Testis (tissue), 3 donors: Measurements from ENCODE around the gene NKAIN4. TPM values are rescaled to one million over a fixed set of nuclear protein-coding genes. Genes with fewer than 3 reads are reported as not detected.

Source experiments
- DNase-seq: peaks from one replicate; pipeline ENCODE4 v3.0.0-alpha.2; 2019
- H3K27ac ChIP-seq, 2 donors: fragments of 200-600 bp; sonication (generic); one replicate each; pipeline ENCODE4 v1.5.1; 2019
- H3K27me3 ChIP-seq: fragments of 200-600 bp; sonication (generic); one replicate; pipeline ENCODE4 v1.5.1; 2019
- H3K36me3 ChIP-seq: fragments of 200-600 bp; sonication (generic); one replicate; pipeline ENCODE4 v1.5.1; 2017; ENCODE audit warnings: low read depth; ENCODE audit errors: missing control alignments
- H3K4me1 ChIP-seq: fragments of 200-600 bp; sonication (generic); one replicate; pipeline ENCODE4 v1.5.1; 2019
- H3K4me3 ChIP-seq, 2 donors: fragments of 200-600 bp; sonication (generic); one replicate each; pipeline ENCODE4 v1.5.1; 2017 to 2019
- H3K9me3 ChIP-seq: fragments of 200-600 bp; sonication (generic); one replicate; pipeline ENCODE4 v1.5.1; 2017
- POLR2A ChIP-seq: fragments of 450-650 bp; IDR thresholded peaks from one replicate; pipeline ENCODE4 v1.6.1; 2017; ENCODE audit warnings: antibody characterized with exemption, mild to moderate bottlenecking, moderate library complexity
- WGBS, 2 donors: methylation state at CpG; one replicate each; pipeline ENCODE4 v1.1.5; 2018; 5-methylcytosine and 5-hydroxymethylcytosine counted together
- intact Hi-C: fragments of 100-400 bp; cut with DNase I; formaldehyde crosslinking; loops from one replicate; pipeline ENCODE4 v1.15.1; 2023; ENCODE audit warnings: low total_unique reads
- polyA plus RNA-seq: library from polyadenylated mRNA; stranded (reverse); fragments of 350-450 nt; fragmentation: Illumina TruSeq; extraction: RNeasy Lipid Tissue Mini Kit (QIAGEN cat#74804); gene quantifications from one replicate; pipeline ENCODE4 v1.2.3, GENCODE V29; 2014; ENCODE audit warnings: low read depth, low replicate concordance; ENCODE audit not compliant: insufficient read depth
- total RNA-seq, 2 donors: library from RNA; depleted of rRNA; stranded (reverse); fragments of >200 nt; gene quantifications; one replicate each; pipeline ENCODE4 v1.2.3, GENCODE V29; 2016
- TF ChIP-seq, protein P1 (sequence below), 3 experiments: fragments of 450-650 bp in 2 of 3; fragments of 200-600 bp in 1 of 3; sonication (generic) in 1 of 3; IDR thresholded peaks; one replicate each; pipeline ENCODE4 v1.5.1; 2016 to 2019; ENCODE audit warnings: antibody characterized with exemption in 3 of 3, mild to moderate bottlenecking in 2 of 3, moderate library complexity in 1 of 3

The NKAIN4 gene
- total and polyA plus RNA-seq, 3 donors from 2014 or later = 3.9 to 6.0 (median 4.7) TPM

DNA sequence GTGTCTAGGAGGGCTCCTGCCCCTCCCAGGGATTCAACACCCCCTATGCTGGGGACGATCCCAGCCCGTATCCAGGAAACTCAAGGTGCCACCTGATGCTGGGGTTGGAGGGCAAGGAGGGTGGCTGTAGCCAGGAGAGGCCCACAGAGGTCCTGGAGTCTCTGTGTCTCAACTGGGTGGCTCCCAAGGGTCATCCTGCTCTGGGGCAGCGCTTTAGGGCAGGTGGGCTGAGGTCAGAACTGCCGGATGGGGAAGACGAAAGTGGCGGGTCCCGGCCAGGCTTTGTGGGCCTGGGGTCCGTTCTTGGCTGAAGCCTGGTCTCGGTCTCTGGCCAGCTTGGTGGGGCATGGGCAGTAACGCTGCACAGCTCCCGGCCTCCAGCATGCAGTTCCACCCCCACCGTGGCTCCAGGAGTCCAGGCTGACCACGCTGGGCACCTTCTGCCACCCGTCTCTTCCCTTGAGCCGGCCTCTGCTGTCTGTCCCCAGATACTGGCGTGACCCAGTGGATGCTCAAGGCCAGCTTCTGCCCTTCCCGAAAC, 35.9 kb upstream of the NKAIN4 start:
- no peak overlapping the region for H3K27ac ChIP-seq
- peaks cover 2% of the 10 kb centered on the region for H3K4me1 ChIP-seq
- intact Hi-C loops = no loop called here
- H3K4me3 ChIP-seq = no peak overlapping the region
- no peaks in the 10 kb centered on the region for H3K9me3 ChIP-seq
- TF ChIP-seq, protein P1, sequence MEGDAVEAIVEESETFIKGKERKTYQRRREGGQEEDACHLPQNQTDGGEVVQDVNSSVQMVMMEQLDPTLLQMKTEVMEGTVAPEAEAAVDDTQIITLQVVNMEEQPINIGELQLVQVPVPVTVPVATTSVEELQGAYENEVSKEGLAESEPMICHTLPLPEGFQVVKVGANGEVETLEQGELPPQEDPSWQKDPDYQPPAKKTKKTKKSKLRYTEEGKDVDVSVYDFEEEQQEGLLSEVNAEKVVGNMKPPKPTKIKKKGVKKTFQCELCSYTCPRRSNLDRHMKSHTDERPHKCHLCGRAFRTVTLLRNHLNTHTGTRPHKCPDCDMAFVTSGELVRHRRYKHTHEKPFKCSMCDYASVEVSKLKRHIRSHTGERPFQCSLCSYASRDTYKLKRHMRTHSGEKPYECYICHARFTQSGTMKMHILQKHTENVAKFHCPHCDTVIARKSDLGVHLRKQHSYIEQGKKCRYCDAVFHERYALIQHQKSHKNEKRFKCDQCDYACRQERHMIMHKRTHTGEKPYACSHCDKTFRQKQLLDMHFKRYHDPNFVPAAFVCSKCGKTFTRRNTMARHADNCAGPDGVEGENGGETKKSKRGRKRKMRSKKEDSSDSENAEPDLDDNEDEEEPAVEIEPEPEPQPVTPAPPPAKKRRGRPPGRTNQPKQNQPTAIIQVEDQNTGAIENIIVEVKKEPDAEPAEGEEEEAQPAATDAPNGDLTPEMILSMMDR (IDR thresholded peaks at IDR 0.05) = no peak
- no peak for TF ChIP-seq POLR2A
- no peak for DNase-seq
- H3K27me3 ChIP-seq = no peaks in the 10 kb centered on the region
- WGBS, 2 donors = 79% methylated on average over 17 of the region's 17 CpGs; no CpG with 5 or more reads in 1 of the 2 donors
- H3K36me3 ChIP-seq = no peaks in the 10 kb centered on the region

- no peak for TF ChIP-seq POLR2A
- TF ChIP-seq, protein P1 (IDR thresholded peaks at IDR 0.05) = no peak
- no peak for DNase-seq
- no peak overlapping the region for H3K4me3 ChIP-seq
- no peaks in the 10 kb centered on the region for H3K9me3 ChIP-seq
- intact Hi-C loops = no loop called here
- no peak overlapping the region for H3K27ac ChIP-seq
- WGBS, 2 donors = 93 to 96% methylated on average over 4 to 25 of the region's 25 CpGs
- H3K36me3 ChIP-seq = no peaks in the 10 kb centered on the region
- H3K27me3 ChIP-seq = no peaks in the 10 kb centered on the region
- no peaks in the 10 kb centered on the region for H3K4me1 ChIP-seq
Observed at GRCh38 chr20:63289311-63290135, 35.3 kb upstream of the NKAIN4 start.

DNA sequence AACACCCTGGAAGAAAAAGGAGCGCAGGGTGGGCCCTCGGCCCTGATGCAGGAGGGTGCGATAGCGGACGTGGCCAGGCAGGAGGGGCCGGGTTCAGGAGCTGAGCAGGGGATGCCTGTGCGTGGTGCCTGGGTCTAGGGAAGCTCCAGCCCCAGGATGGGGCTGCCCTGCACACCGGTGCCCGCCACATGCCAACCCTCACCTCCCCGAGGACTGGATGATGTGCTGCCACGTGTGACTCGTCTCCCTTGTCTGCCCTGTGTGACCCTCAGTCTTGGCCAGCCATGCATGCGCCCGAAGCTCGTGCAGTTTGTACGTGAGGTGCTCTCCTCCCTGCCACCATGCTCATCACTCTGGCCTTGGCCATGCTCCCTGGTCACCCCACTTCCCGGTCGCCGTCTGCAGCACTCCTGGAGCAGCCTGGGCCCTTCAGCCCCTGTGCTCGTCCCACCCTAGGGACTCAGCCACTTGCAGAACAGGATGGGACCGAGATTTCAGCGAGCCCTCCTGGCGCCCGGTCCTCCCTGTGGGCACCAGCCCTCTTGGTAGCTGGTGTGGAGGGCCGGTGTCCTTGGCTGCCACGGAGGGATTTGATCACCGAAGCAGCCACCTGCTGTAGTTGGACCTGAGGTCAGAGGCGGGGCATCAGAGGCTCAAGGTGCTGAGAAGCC, 34.5 kb upstream of the NKAIN4 start:
- Histone ChIP-seq H3K27me3 (no peaks in the 10 kb centered on the region), H3K36me3 (no peaks in the 10 kb centered on the region), H3K27ac (no peak overlapping the region), H3K9me3 (no peaks in the 10 kb centered on the region), H3K4me3 (no peak overlapping the region), H3K4me1 (no peaks in the 10 kb centered on the region)
- WGBS, 2 donors = 91 to 93% methylated on average over 22 to 27 of the region's 28 CpGs
- no peak for DNase-seq
- TF ChIP-seq, protein P1 (IDR thresholded peaks at IDR 0.05) = no peak
- no peak for TF ChIP-seq POLR2A
- intact Hi-C loops = no loop called here

DNA sequence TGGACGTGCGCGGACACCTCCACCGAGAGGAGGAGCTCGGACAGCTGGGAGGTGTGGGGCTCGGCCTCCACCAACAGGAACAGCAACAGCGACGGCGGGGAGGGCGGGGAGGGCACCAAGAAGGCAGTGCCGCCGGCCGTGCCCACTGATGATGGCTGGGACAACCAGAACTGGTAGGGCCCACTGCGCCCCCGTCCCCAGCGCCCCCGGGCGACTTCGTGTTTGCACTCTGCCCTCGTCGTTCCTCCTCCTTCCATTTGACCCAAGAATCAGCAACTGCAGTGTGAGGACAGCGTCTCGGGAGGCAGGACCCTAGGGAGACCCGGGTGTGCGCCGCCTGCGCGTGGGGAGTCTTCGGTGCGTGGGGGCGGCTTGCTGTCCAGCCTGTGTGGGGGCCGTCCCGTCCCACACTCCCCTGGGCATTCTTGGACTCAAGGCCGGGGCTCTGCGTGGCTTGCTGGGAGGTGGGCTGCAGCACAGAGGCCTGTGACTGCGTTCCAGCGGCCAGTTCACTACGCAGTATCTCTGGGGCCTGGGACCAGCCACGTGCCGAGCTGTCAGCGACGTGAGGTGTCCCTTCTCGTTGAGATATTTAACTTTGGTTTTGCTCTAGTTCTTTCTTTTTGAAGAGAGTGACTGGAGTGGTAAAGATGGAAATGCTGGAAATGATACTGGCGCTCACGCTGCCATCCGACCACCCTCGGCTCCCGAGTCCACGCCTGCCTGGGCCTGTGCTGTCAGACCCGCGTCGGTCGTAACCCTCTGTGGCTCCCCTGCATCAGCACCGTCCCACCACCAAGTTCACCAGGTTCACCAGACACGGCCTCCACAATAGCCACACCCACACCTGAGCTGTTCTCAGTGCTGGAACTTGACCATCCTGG, 33.7 kb upstream of the NKAIN4 start:
- no peak for DNase-seq

More for the DNA sequence above, 33.7 kb upstream of the NKAIN4 start:
- WGBS, 2 donors = 86 to 88% methylated on average over 37 to 55 of the region's 55 CpGs
- intact Hi-C loops = no loop called here
- Histone ChIP-seq H3K27me3 (no peaks in the 10 kb centered on the region), H3K4me1 (no peaks in the 10 kb centered on the region), H3K36me3 (no peaks in the 10 kb centered on the region), H3K4me3 (no peak overlapping the region), H3K27ac (no peak overlapping the region), H3K9me3 (no peaks in the 10 kb centered on the region)
- TF ChIP-seq POLR2A = no peak
- TF ChIP-seq, protein P1 (IDR thresholded peaks at IDR 0.05) = no peak
